Activated T-cell treated with anti-CD3 and anti-CD28 coated beads, Interleukin-2, amount 50 U/mL, for 48 hours (primary cell): ENCODE results near the gene FBH1.
"Not testable (repeated sequence)": the region's sequence is repeated elsewhere in the genome, so short reads cannot be mapped to it uniquely, and the experiment has no call there.

ENCODE experiments used
- DNase-seq, 2 experiments: peaks; one replicate each; pipeline ENCODE4 v3.0.0-alpha.2; 2020

The FBH1 gene

DNA sequence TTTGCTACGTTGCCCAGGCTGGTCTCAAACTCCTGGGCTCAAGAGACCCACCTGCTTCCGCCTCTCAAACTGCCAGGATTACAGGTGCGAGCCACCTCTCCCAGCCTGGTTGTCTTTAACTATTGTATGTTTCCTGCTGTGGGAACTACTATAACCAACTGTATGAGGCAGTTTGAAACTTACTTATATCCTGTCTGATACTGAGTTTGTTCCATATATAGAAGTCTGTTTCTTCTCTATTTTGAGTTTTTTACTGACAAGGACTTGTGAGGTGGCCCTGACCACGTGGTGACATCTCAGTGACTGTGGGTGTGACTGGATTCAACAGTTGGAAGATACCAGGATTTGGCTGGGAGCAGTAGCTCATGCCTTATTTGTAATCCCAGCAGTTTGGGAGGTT lies 14.2 kb downstream of the FBH1 start:
- no peak for DNase-seq

DNA sequence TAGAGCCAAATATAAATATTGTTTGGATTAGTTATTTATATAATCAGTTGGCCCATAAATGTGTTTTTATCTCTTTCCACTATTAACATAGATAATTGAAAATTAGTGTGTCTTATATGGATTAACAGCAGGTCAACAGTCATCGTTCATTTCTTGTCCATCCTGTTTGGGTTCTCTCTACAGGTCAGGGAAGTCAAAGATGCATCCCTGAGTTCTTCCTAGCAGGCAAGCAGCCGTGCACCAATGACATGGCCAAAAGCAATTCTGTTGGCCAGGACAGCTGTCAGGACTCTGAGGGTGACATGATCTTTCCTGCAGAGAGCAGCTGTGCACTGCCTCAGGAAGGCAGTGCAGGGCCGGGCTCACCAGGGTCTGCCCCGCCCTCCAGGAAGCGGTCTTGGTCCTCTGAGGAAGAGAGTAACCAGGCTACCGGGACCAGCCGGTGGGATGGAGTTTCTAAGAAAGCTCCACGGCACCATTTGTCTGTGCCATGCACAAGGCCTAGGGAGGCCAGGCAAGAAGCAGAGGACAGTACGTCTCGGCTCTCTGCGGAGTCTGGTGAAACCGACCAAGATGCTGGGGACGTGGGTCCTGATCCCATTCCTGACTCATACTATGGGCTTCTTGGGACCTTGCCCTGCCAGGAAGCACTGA lies 15.9 kb downstream of the FBH1 start:
- no peak for DNase-seq

DNA sequence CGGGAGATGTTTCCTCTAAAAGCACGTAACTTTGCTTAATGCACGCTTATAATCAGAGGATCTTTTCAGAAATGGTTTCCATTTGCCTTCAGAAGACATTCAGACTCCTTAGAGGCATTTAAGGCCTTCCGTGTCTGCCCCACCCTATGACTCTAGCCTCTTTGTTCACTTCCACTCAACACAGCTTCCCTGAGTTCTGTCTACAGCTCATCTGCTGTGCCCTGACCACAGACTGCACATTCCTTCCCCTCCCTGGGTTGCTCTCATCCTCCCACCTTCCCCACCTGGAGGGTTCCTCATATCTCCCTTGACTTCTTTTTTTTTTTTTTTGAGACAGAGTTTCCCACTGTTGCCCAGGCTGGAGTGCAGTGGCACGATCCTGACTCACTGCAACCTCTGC lies 16.6 kb downstream of the FBH1 start:
- DNase-seq = no peak

DNA sequence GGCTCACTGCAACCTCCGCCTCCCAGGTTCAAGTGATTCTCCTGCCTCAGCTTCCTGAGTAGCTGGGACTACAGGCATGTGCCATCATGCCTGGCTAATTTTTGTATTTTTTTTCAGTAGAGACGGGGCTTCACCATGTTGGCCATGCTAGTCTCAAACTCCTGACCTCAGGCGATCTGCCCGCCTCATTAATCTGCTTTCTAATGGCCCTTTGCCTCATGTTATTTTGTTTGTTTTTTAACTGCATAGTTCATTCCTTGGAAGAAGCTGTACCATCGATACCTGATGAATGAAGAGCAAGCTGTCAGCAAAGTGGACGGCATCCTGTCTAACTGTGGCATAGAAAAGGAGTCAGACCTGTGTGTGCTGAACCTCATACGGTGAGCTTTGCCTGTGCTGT lies 18.6 kb downstream of the FBH1 start:
- not testable (repeated sequence) for DNase-seq

DNA sequence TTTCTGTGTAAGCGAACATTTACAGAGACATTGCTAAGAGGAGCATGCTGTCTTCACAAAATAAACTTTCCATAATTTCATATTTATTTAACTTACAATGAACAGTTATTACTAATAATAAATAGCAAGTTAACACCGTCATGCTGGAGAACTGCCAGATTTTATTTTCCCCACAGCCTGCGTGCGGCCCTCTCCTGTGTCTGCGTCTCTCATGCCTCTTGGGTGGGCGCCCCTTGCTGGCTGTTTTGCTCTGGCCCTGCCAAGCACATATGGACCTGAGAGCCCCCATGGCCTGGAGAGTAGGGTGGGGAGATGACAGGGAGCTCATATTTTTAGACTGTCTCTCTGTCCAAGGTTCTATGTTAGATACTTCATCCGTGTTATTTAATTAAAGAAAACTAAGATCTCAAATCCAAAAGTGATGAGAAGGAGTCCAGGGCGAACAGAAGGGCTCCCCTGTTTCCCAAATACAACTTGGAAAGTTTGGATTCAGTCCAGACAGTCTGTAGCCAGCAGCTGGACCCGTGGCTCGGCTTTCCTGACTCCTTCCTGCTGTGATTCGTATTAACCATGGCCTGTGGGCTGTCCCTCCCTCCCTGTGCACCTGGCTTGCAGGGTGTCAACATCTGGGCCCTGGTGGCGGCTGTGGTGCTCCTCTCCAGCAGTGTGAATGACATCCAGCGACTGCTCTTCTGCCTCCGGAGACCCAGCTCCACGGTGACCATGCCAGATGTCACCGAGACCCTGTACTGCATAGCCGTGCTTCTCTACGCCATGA lies 20.5 kb downstream of the FBH1 start:
- DNase-seq = no peak

DNA sequence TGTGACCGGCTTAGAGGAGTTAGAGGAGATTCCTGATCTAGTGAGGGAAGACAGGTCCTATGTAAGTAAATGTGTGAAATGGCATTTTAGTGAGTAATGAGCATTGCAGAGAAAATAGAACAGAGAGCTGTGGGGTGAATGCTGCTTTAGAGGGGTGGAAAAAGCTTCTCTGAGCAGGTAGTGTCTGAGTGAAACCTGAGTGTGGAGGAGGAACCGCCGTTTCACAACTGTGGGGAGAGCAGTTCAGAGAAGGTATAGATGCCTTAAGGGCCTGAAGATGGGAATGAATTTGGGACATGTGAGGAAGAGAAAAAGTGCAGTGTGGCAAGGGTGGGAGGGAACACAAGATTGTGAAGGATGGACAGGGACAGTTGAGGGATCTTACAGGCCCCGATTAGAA lies 21.6 kb downstream of the FBH1 start:
- DNase-seq = no peak

DNA sequence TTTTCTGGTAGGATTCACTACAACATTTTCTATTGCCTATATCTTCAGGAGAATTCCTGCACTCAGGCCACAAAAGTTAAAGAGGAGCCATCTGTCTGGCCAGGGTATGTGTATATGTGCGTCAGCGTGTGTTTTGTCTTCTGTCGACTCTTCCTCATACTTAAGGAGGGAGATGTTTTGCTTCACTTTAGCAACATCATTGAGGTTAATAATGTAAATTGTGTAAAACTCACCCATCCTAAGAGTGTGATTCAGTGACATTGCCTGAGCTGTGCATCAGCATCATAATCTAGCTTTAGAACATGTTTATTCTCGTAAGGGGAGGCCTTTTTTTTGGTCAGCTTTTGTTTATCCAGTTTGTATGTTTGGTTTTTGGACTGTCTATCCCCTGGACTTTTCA lies 23.7 kb downstream of the FBH1 start:
- DNase-seq = no peak

DNA sequence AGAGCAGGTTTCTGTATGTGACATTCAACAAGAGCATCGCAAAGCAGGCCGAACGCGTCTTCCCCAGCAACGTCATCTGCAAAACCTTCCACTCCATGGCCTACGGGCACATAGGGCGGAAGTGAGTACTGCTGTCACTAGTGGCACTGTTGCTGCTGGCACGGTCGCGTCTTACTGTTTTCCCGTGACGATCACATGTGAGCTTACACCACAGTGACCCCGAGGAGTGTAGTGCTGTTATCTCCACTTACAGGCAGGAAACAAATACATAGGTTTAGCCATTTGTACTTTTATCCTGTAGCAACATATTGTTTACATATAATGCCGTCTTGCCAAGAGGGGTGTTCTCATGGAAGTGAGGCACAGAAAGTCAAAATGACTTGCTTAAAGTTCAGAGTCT lies 25.4 kb downstream of the FBH1 start:
- DNase-seq = no peak

DNA sequence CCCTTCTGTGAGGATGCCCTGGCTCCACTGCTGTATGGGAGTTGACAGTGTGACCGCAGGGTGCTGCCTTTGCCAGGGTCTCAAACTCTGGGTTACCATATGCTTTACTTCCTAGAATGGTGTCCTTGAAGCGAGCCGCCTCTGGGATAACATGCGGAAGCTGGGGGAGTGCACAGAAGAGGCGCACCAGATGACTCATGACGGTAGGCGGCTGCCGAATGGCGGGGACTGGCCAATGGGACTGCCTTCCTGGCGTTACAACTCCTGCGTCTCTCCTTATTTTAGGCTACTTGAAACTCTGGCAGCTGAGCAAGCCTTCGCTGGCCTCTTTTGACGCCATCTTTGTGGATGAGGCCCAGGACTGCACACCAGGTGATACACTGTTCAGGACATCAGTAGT lies 27.3 kb downstream of the FBH1 start:
- no peak for DNase-seq

DNA sequence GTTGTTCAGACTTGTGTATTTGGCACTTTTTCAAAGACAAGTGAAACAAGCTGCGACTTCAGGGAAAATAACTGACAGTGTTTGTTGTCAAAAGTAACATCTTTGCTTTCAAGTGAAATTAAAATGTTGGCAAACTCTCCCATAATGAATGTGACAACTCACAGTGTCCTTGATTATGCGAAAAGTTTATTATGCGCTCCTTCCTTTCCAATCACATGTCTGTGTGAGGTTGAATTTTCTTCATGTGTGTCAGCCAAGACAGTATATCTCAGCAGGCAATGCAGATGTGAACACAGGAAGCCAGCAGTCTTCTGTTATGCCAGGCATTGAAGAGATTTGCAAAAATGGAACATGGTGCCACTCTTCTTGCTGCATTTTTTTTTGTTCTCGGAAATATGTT lies 28.7 kb downstream of the FBH1 start:
- no peak for DNase-seq

DNA sequence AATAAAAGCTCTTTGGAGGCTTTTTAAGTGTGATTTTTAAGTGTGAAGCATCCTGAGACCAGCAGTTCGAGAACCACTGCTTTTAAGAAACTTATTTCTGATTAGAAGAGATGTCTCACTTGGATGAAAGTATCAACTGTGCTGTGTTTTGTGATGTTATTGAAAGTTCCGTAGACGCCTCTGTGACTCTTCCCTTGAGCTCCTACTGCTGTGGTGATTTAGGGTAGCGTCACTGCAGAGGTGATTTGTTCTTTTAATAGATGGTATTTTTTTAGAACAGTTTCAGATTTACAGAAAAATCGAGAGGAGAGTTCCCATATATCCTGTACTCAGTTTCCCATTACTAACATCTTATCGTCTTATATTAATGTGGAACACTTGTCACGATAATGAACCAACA lies 29.5 kb downstream of the FBH1 start:
- DNase-seq = no peak

DNA sequence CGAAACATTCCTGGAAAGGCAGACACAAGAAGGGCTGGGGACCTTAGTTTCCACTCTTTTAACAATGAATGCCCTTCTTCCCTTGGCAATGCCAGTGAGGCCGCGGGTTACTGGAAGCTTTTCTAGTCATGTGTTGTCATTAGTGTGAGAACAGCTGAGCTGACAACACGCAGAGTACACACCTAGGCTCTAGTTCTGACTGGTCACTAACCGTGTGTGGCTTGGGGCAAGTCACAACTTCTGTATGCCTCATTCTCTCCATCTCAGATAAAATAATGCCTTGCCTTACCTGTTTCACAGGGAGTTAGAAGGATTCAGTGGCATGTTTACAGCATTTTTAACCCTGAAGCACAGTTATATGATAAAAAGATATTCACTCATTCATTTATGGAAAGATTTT lies 31.7 kb downstream of the FBH1 start:
- no peak for DNase-seq

DNA sequence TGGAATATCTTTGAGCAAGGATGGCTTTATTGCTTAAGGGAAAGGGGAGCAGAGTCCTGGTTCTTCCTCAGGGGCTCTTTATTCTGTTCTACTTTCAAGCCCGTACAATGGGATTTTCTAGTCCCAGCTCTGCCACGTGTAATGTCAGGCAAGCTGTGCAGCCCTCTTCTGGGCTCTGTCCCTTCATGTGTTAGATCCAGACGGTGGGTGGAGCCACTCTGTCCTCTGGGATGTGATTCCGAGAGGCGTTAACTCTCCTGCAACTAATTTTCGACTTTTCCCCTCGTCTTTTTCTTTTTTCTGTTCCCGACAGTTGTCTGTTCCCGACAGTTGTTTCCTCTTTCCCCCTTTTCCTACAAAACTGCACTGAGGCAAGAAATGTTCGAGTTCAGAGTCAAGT lies 34.8 kb downstream of the FBH1 start:
- no peak for DNase-seq

DNA sequence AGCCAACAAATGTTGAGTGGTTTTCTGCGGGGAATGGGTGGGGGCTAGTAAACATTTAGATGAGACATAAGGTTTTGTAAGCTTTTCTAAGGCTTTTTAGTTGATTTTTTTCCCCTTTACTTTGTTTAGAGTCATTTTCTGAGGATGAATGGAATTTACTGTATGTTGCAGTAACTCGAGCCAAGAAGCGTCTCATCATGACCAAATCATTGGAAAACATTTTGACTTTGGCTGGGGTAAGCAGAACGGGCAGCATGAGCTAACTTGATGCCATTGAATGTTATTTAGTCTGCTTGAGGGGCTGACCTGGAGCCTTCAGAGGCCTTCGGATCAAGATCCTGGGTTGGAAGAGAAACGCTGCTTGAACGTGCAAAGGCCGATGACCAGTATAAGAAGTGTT lies 37.3 kb downstream of the FBH1 start:
- no peak for DNase-seq

DNA sequence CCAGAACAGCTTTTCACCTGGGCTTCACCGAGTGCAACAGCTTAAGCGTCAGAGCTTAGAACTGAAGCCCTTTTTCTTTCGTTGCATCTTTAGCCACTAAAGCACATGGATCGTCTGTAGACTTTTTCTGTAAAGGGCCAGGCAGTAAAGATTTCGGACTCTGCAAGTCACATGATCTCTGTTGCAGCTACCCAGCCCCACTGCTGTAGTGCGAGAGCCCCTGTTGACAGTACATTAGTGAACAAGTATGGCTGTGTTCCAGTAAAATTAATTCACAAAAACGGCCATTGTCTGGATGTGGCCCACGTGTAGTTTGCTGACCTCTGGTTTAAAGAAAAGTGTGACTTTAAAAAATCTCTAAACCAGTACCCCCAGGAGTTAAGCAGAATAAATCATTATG lies 39.4 kb downstream of the FBH1 start:
- DNase-seq = no peak

DNA sequence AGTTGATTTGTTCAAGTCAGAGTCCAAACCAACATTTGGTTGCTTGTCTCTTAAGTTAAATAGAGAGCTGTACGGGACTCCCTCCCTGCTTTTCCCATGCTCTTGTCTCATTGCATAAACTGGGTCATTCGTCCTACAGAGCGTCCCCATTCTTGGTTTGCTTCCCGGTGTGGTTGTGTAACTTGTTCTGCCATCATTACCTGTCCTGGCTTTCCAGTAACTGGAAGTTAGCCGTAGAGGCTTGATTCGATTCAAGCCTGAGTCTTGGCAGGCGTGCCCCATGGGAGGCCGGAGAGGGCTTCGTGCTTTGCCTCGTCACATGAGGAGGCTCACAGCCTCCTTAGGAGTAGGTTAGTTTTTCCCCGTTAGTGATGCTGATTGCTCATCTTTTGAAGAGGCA lies 40.2 kb downstream of the FBH1 start:
- no peak for DNase-seq

DNA sequence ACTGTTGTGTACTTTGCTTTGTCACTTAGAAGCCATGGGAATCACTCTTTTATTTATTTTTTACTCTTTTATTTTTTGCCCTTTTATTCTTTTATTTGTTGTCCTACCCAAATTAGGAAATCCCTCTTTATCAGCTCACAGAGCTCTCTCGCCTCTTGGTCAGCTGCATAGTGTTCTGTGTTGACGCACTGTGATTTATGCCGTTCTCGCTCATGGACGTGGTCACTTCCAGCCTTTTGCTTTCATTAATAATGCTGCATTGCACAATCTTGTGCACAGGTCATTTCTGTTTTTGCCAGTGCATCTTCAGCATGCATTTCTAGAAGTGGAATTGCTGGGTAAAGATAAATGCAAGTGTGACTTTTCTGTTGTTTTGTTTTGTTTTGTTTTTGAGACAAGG lies 42.3 kb downstream of the FBH1 start:
- DNase-seq = no peak

DNA sequence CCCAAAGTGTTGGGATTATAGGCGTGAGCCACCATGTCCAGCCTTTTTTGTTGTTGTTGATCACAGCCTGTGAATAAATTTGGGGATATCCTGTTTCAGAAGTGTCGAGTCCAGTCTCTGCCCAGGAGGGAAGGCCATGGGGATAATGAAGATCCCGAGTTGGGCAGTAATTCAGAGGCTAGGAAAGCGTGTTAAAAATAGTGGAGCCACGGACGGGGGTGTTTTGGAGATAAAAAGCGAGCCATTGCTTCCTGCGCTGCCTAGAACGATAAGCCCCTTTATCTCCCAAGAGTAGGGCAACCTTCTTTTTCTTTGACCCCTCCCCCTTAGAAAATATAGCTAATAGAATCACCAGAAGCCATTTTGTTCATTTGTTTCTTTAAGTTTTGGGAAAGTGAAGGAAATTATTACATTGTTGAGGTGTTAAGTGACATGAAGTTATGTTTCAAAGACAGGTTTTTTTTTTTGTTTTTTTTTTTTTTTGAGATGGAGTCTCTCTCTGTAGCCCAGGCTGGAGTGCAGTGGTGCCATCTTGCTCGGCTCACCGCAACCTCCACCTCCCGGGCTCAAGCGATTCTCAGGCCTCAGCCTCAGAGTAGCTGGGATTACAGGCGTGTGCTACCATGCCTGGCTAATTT lies 44.0 kb downstream of the FBH1 start:
- DNase-seq = no peak

DNA sequence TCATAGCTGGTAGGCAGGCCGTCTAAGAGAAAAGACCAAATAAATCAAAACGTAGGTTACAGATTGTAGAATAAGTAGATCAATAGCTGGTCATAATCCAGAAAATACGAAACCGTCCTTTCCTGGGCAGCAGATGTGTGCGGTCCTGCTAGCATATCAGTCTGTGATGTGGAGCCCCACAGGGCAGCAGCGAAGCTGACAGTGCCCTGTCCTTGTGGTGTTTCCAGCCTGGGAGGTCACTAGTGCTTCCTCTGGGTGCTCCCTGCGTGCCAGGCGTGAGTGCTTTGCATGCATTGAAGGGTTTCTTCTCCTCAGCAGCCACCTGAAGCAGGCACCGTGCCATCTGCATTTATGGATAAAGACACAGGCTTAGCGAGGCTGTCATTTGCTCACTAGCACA lies 45.6 kb downstream of the FBH1 start:
- no peak for DNase-seq

DNA sequence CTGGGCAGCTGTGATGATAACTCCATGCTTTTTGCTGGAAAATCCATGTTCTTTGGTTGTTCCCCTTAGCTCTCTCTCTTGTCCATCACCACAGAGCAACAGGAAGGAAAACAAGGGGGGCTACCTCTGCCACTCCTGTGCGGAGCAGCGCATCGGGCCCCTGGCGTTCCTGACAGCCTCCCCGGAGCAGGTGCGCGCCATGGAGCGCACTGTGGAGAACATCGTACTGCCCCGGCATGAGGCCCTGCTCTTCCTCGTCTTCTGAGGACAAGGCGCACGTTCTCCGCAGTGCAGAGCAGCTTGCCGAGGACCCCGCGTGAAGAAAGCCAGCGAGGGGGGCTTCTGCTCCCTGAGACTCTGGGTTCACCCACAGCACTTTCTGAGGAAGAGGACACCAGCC lies 47.0 kb downstream of the FBH1 start:
- no peak for DNase-seq

DNA sequence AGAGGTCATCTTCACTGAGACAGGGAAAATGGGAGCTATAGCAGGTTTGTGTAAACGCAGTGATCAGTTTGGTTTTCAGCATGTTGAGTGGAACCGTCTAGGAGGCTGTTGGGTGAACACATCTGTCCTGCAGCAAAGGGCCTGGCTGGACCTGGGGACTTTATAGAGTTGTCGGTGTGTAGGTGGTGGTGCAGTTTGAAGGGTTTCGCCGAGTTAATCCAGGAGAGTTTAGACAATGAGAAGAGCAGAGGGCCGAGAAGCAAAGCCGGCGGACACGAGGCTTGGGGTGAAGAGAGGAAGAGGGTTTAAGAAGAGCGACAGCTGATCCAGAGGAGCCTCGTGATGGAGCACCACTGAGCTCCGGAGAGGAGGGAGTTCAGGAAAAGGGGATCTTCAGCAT lies 48.2 kb downstream of the FBH1 start:
- DNase-seq = no peak

DNA sequence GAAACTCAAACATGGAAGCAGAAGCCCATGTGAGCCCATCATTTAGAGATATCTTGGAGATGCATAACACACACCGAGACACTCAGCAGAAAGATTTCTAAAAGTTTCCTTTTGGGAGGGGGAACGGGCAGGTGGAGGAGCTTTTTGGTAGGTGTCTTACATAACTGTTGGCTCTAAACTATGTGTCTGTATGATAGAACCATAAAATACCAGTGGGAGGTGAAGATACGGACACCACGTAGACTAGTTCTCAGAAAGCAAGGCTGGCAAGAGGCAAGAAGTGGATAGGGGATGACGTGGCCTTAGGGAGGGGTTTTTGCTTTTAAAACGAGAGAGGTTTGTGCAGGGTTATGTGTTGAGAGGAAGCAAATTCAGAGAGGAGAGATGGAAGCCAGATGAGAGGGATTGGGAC lies 50.8 kb downstream of the FBH1 start:
- DNase-seq = no peak

DNA sequence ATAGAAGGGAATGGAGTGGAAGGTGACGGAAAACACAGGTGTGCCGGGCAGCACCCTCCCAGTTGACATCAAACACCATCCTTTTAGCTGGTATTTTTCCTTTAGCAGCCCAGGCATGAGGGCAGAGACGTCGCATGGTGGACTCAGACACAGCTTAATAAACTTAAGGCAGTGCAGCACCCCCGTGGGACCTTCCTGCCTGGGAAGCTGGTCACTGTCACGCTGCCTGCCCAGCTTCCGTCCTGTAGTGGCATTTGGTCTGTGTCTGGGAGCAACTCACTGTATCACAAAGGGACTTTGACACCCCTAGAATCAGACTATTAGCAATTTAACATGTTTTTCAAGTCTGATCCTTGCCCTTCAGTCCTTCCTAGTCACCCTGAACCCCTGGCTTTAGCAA lies 51.5 kb downstream of the FBH1 start:
- no peak for DNase-seq

DNA sequence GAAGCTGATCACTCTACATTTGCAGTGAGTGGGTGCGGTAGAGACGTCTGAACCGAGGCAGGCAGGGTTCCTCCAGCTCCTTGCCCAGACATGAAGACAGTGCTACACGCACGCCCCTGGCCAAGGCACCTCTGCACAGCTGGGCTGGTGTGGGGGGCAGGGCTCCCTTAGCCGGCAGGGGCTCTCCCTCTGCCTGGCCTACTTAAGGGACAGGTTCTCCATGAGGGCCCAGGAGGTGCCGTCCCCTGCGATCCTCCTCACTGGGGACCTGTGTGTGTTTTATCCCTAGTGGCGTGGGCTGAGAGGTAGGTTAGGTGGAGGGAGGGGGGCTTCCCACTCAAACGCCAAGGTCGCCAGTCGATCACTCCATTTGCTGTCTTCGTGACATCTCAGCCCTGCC lies 52.0 kb downstream of the FBH1 start:
- DNase-seq = no peak

DNA sequence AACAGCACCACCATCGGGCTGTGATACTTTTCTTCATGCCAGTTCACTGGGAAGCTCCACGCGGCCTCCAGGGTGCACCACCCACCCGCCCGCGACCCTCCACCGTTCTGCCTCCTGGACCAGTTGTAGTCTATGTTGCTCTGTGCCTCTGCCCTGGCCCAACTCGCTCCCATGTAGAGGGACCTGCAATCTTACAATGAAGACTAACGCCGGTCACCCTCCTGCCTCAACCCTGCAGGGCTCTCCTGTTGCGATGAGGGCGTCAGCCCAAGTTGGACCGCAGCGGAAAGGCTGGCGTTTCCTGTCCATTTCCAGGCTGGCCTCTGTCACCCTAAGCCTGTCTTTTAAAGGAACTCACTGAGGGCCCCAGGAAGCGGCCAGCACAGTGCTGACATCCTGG lies 52.4 kb downstream of the FBH1 start:
- no peak for DNase-seq
